Type B pancreatic cell (in vitro differentiated cells): Measurements from ENCODE around the gene PRR5L. TPM values are rescaled to one million over a fixed set of nuclear protein-coding genes. Genes with fewer than 3 reads are reported as not detected.

ENCODE experiments used
- DNase-seq: peaks from one replicate; pipeline ENCODE4 v3.0.0; 2021; ENCODE audit warnings: mixed read lengths; ENCODE audit not compliant: unreplicated experiment; ENCODE audit errors: extremely low spot score
- H3K27ac Mint-ChIP-seq: 2 replicates; pipeline ENCODE4 v1.8.0; 2021; ENCODE audit warnings: mild to moderate bottlenecking, mixed read lengths
- H3K27me3 Mint-ChIP-seq: 2 replicates; pipeline ENCODE4 v1.8.0; 2021; ENCODE audit warnings: mixed read lengths
- H3K36me3 Mint-ChIP-seq: 2 replicates; pipeline ENCODE4 v1.8.0; 2021; ENCODE audit warnings: mixed read lengths
- H3K4me1 Mint-ChIP-seq: one replicate; pipeline ENCODE4 v1.8.0; 2021; ENCODE audit warnings: mixed read lengths; ENCODE audit not compliant: unreplicated experiment
- H3K4me3 Mint-ChIP-seq: 2 replicates; pipeline ENCODE4 v1.8.0; 2021; ENCODE audit warnings: mild to moderate bottlenecking, mixed read lengths
- H3K9me3 Mint-ChIP-seq: 2 replicates; pipeline ENCODE4 v1.8.0; 2021; ENCODE audit warnings: mixed read lengths
- total RNA-seq: library from RNA; stranded (reverse); gene quantifications from 2 replicates; pipeline ENCODE4 v1.2.1, GENCODE V29; 2021; ENCODE audit warnings: low replicate concordance
- TF ChIP-seq, protein P1 (sequence below): fragments of 200-600 bp; sonication (generic); conservative IDR thresholded peaks from 2 replicates; pipeline ENCODE4 v1.5.0; 2021; ENCODE audit warnings: antibody characterized with exemption, mild to moderate bottlenecking

Gene PRR5L
- total RNA-seq, 1 donor from 2014 or later = 11.0 TPM

DNA sequence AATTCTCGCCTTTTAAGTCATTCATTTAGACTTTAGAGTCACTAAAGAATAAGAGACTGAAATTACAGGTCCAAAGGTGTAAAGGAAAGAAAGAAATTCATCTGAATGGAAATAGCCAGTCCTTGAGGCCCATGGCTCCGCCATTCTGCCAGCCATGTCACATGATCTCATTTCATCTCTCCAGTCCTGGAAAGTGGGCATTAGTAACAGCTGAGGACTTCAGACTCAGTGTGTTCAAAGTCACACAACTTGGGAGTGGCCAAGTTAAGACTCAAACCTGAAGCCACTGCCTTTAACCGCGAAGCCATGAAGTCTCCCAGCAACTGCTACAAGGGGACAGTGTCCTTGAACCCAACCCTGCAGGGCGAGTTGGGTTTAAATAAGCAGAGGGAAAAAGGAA is 103.7 kb downstream of the PRR5L start:
- H3K4me1 Mint-ChIP-seq = no peaks in the 10 kb centered on the region
- peaks cover 13% of the 10 kb centered on the region for H3K27me3 Mint-ChIP-seq
- peaks cover 7% of the 10 kb centered on the region for H3K36me3 Mint-ChIP-seq
- no peaks in the 10 kb centered on the region for H3K9me3 Mint-ChIP-seq
- TF ChIP-seq, protein P1, sequence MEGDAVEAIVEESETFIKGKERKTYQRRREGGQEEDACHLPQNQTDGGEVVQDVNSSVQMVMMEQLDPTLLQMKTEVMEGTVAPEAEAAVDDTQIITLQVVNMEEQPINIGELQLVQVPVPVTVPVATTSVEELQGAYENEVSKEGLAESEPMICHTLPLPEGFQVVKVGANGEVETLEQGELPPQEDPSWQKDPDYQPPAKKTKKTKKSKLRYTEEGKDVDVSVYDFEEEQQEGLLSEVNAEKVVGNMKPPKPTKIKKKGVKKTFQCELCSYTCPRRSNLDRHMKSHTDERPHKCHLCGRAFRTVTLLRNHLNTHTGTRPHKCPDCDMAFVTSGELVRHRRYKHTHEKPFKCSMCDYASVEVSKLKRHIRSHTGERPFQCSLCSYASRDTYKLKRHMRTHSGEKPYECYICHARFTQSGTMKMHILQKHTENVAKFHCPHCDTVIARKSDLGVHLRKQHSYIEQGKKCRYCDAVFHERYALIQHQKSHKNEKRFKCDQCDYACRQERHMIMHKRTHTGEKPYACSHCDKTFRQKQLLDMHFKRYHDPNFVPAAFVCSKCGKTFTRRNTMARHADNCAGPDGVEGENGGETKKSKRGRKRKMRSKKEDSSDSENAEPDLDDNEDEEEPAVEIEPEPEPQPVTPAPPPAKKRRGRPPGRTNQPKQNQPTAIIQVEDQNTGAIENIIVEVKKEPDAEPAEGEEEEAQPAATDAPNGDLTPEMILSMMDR = no peak
- H3K4me3 Mint-ChIP-seq = no peak overlapping the region
- DNase-seq = no peak
- no peak overlapping the region for H3K27ac Mint-ChIP-seq

DNA sequence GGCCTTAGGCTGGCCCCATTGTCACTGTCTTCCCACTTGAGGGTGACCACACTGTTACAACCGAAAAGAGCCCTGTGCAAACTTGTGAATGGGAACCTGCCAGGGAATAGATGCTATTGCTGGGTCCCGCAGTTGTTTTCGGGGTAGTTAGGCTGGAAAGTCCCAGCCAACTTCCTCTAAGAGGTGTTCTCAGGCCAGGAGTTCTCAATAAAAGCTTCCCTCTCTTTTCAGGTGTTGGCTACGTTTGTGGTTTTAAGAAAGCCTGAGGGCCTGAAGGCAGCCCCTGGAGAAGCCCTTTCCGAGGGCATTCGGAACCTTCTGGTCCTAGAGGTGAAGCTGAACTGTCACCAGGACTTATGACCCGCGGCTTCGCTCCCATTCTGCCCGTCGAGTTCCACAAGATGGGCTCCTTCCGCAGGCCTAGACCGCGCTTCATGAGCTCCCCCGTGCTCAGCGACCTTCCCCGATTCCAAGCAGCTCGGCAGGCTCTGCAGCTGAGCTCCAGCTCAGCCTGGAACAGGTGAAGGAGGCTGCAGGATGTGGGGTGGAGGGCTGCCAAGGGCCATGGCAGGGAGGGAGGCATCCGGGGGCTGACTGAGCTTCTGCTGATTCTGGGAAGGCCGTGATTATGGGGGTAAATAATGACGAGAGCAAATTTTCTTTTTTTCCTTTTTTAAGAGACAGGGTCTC is 104.8 kb downstream of the PRR5L start:
- Mint-ChIP-seq H3K27me3 (peaks cover 13% of the 10 kb centered on the region), H3K36me3 (peaks cover 5% of the 10 kb centered on the region), H3K4me1 (no peaks in the 10 kb centered on the region), H3K4me3 (no peak overlapping the region), H3K27ac (no peak overlapping the region), H3K9me3 (no peaks in the 10 kb centered on the region)
- TF ChIP-seq, protein P1 = no peak
- no peak for DNase-seq

DNA sequence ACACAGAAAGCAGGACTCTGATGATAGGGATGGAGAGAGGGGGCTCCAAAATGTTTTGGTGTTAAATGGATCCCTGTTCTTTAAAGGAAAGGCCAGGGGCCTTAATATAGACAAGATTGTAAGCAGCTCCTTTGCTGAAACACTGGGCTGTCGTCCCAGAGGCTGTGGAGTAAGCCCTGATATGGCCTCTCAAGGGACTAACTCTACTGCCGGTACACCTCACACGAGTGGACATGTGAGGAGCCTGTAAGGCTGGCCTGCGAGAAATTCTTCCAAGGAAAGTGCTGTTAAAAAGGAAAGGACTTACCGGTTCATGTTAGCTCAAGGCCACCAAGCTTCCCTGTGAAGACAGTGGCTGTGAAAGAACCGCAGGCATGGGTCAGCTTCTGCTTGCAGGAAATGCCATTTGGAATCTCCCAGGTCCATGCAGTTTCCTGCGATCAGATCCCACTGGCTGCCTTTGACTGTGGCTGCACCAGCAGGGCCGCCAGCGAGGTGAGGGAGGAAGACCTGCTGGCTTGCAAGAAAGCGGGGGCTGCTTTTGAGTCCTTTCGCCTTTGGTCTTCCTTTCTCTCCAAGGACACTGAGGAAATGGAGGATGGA is 106.6 kb downstream of the PRR5L start:
- TF ChIP-seq, protein P1 = no peak
- Mint-ChIP-seq H3K27me3 (peaks cover 13% of the 10 kb centered on the region), H3K9me3 (no peaks in the 10 kb centered on the region), H3K4me3 (no peak overlapping the region), H3K4me1 (peaks cover 5% of the 10 kb centered on the region), H3K27ac (no peak overlapping the region), H3K36me3 (peaks cover 5% of the 10 kb centered on the region)
- no peak for DNase-seq

DNA sequence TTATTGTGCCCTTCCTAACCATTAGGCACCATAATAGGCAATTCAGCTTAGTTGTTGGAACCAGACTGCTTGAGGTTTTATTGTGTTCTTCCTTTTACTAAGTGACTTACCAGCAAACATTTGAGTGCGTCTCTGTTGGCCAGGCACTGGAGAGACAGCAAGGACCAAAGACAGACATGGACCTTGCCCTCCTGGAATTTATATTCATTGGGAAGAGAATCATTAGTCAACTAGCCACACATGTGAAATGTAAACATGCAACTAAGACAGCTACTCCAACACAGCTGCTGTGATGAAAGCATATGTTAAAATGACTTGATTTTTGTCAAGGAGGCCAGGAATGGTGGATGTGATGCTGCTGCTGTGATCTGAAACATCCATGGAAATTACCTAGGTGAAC is 107.6 kb downstream of the PRR5L start:
- H3K4me1 Mint-ChIP-seq = peaks cover 6% of the 10 kb centered on the region
- DNase-seq = no peak
- H3K27me3 Mint-ChIP-seq = peaks cover 11% of the 10 kb centered on the region
- TF ChIP-seq, protein P1 = no peak
- H3K27ac Mint-ChIP-seq = no peak overlapping the region
- H3K36me3 Mint-ChIP-seq = peaks cover 6% of the 10 kb centered on the region
- H3K4me3 Mint-ChIP-seq = no peak overlapping the region
- H3K9me3 Mint-ChIP-seq = no peaks in the 10 kb centered on the region

DNA sequence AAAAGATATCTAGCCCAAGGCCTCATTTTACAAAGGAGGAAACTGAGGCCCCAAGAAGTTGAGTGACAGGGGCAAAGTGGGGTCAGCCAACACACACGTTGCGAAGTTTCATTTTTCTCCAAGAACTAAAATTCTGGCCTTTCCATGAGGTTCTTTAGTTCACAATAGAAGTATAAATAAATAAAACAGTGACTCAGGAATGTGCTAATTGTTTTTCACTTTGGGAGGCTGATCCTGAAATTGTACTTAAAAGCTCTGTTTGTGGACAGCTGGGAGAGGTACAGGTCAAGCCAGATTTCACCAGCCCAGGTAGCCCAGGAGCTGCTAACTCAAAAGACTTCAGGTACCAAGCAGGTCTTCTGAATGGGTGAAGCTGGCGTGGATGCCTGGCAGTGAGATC is 108.7 kb downstream of the PRR5L start:
- no peak for DNase-seq
- Mint-ChIP-seq H3K4me3 (no peak overlapping the region), H3K9me3 (no peaks in the 10 kb centered on the region), H3K4me1 (peaks cover 10% of the 10 kb centered on the region), H3K27ac (no peak overlapping the region), H3K36me3 (peaks cover 9% of the 10 kb centered on the region), H3K27me3 (peaks cover 14% of the 10 kb centered on the region)
- TF ChIP-seq, protein P1 = no peak
